Gastroesophageal sphincter (tissue), 3 donors: ENCODE measurements around the gene FSCN2.

Experiments used
- CTCF ChIP-seq, 4 experiments: fragments of 200-600 bp in 2 of 4; fragments of 450-650 bp in 2 of 4; sonication (generic) in 1 of 4; IDR thresholded peaks; one replicate each; pipeline ENCODE4 v1.5.1; 2017 to 2019; ENCODE audit warnings: antibody characterized with exemption in 4 of 4, mild to moderate bottlenecking in 2 of 4, moderate library complexity in 2 of 4
- POLR2A ChIP-seq, 2 donors: fragments of 450-650 bp; IDR thresholded peaks; one replicate each; pipeline ENCODE4 v1.6.1; 2017; ENCODE audit warnings: antibody characterized with exemption in 2 of 2, mild to moderate bottlenecking in 2 of 2, moderate library complexity in 1 of 2

GRCh38 chr17:81519284-81520020 lies 8.7 kb upstream of the FSCN2 start:
- peak in 3 of 4 experiments; percentile 44 to 58 (median 50) for TF ChIP-seq CTCF (IDR thresholded peaks at IDR 0.05)
- TF ChIP-seq POLR2A (IDR thresholded peaks at IDR 0.05): no peak
